Loucy (cell line): Measurements from ENCODE around the gene EFCAB12.

ENCODE experiments used
- H2AFZ ChIP-seq: fragments of 200-600 bp; sonication (generic); 2 replicates; pipeline ENCODE4 v1.6.0; 2016; ENCODE audit warnings: antibody characterized with exemption, mild to moderate bottlenecking, low read length, moderate library complexity
- H3F3A ChIP-seq: fragments of 200-600 bp; 2 replicates; pipeline ENCODE4 v1.6.0; 2016; ENCODE audit warnings: antibody characterized with exemption, low read depth, mild to moderate bottlenecking
- H3K27me3 ChIP-seq: fragments of 200-600 bp; sonication (generic); 2 replicates; pipeline ENCODE4 v1.6.1; 2014; ENCODE audit warnings: low read length, mild to moderate bottlenecking; ENCODE audit not compliant: insufficient read depth, poor library complexity, severe bottlenecking
- H3K36me3 ChIP-seq: fragments of 200-600 bp; sonication (generic); 2 replicates; pipeline ENCODE4 v1.6.1; 2016; ENCODE audit warnings: low read length; ENCODE audit not compliant: insufficient read depth
- H3K4me1 ChIP-seq: fragments of 200-600 bp; sonication (generic); 2 replicates; pipeline ENCODE4 v1.5.1; 2014; ENCODE audit warnings: low read length, mild to moderate bottlenecking; ENCODE audit not compliant: insufficient read depth, poor library complexity, severe bottlenecking
- H3K4me2 ChIP-seq: fragments of 200-600 bp; sonication (generic); 2 replicates; pipeline ENCODE4 v1.6.0; 2014; ENCODE audit warnings: antibody characterized with exemption, low read length, low read depth, mild to moderate bottlenecking; ENCODE audit not compliant: poor library complexity, severe bottlenecking
- H3K4me3 ChIP-seq: fragments of 200-600 bp; sonication (generic); 2 replicates; pipeline ENCODE4 v1.5.1; 2014; ENCODE audit warnings: low read length, mild to moderate bottlenecking, mixed read lengths; ENCODE audit not compliant: poor library complexity, severe bottlenecking
- H3K79me2 ChIP-seq: fragments of 200-600 bp; sonication (generic); 2 replicates; pipeline ENCODE4 v1.6.1; 2014; ENCODE audit warnings: low read length; ENCODE audit not compliant: insufficient read depth
- H3K9ac ChIP-seq: fragments of 200-600 bp; sonication (generic); 2 replicates; pipeline ENCODE4 v1.6.0; 2014; ENCODE audit warnings: mild to moderate bottlenecking, low read depth, low read length, moderate library complexity; ENCODE audit not compliant: poor library complexity, severe bottlenecking
- H3K9me2 ChIP-seq: fragments of 200-600 bp; sonication (generic); replicated peaks from 2 replicates; pipeline ENCODE4 v1.6.1; 2016; ENCODE audit warnings: low read depth, low read length, mixed read lengths
- H3K9me3 ChIP-seq: fragments of 200-600 bp; sonication (generic); 2 replicates; pipeline ENCODE4 v1.6.1; 2014; ENCODE audit warnings: mild to moderate bottlenecking, antibody characterized with exemption, low read length, low read depth; ENCODE audit not compliant: insufficient read depth
- H4K20me1 ChIP-seq: fragments of 200-600 bp; sonication (generic); 2 replicates; pipeline ENCODE4 v1.6.0; 2014; ENCODE audit warnings: antibody characterized with exemption, low read length, mild to moderate bottlenecking; ENCODE audit not compliant: insufficient read depth, poor library complexity, severe bottlenecking
- EZH2phosphoT487 ChIP-seq: fragments of 200-600 bp; IDR thresholded peaks from 2 replicates; pipeline ENCODE4 v1.6.1; 2018; ENCODE audit warnings: antibody characterized with exemption, mild to moderate bottlenecking, moderate library complexity, borderline replicate concordance
- TF ChIP-seq, protein P1 (sequence below): fragments of 200-600 bp; sonication (generic); conservative IDR thresholded peaks from 2 replicates; pipeline ENCODE4 v1.5.1; 2014; ENCODE audit warnings: mild to moderate bottlenecking, antibody characterized with exemption, low read length

The EFCAB12 gene

DNA sequence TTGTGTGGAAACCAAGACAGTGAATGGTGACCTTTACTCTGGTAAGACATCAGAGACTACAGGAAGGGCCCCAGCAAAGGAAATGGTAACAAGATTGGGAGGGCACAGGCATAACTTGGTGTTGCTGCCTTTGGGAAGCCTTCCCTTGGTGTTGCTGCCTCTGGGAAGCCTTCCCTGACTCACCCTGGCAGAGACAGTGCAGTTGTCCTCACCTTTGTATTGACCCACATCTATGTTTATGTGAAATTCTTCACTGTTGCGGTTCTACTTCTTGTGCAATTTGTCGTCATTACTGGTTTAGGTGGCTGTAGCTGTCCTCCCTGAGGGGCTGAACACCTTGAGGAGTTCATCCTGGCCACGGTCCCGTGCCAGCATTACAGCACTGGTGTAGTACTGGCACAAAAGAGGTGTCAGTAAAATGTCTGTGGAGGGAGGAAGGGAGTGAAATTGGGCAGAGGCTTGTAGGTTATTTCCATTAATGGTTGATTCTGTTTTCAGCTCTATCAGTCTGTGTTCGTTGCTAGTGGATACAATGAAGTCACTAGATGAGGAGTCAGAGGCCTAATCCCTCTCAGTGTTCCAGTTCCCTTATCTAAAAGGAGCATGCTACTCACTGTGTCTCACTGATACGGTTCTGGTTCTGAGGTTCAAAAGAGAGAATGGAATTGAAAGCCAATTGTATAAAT is 33.2 kb upstream of the EFCAB12 start:
- H3K9me3 ChIP-seq: no peaks in the 10 kb centered on the region

GRCh38 chr3:129461022-129461421 is 32.6 kb upstream of the EFCAB12 start:
- Histone ChIP-seq H3K27me3 (no peaks in the 10 kb centered on the region), H3K36me3 (peaks cover 5% of the 10 kb centered on the region; the same call in 1 of the 2 replicates), H3F3A (no peaks in the 10 kb centered on the region), H3K9me2 (no peaks in the 10 kb centered on the region), H4K20me1 (no peaks in the 10 kb centered on the region), H3K4me3 (no peak overlapping the region), H3K79me2 (no peaks in the 10 kb centered on the region), H3K4me1 (peaks cover 23% of the 10 kb centered on the region), H2AFZ (no peak overlapping the region), H3K9me3 (no peaks in the 10 kb centered on the region), H3K4me2 (peak overlapping the region; percentile 45), H3K9ac (peak overlapping the region; percentile 18)
- TF ChIP-seq, protein P1, sequence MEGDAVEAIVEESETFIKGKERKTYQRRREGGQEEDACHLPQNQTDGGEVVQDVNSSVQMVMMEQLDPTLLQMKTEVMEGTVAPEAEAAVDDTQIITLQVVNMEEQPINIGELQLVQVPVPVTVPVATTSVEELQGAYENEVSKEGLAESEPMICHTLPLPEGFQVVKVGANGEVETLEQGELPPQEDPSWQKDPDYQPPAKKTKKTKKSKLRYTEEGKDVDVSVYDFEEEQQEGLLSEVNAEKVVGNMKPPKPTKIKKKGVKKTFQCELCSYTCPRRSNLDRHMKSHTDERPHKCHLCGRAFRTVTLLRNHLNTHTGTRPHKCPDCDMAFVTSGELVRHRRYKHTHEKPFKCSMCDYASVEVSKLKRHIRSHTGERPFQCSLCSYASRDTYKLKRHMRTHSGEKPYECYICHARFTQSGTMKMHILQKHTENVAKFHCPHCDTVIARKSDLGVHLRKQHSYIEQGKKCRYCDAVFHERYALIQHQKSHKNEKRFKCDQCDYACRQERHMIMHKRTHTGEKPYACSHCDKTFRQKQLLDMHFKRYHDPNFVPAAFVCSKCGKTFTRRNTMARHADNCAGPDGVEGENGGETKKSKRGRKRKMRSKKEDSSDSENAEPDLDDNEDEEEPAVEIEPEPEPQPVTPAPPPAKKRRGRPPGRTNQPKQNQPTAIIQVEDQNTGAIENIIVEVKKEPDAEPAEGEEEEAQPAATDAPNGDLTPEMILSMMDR: no peak

More for the DNA sequence above, 33.2 kb upstream of the EFCAB12 start:
- Histone ChIP-seq H3K27me3 (no peaks in the 10 kb centered on the region), H3K4me1 (peaks cover 23% of the 10 kb centered on the region), H3K36me3 (peaks cover 5% of the 10 kb centered on the region; the same call in 1 of the 2 replicates), H2AFZ (no peak overlapping the region), H3K9me2 (no peaks in the 10 kb centered on the region), H3K9ac (no peak overlapping the region), H3K4me2 (peak overlapping the region; percentile 45), H3F3A (no peaks in the 10 kb centered on the region), H3K79me2 (no peaks in the 10 kb centered on the region), H3K4me3 (no peak overlapping the region), H4K20me1 (no peaks in the 10 kb centered on the region)
- TF ChIP-seq, protein P1: no peak
- no peak for TF ChIP-seq EZH2phosphoT487

GRCh38 chr3:129460572-129460971 is 32.1 kb upstream of the EFCAB12 start:
- Histone ChIP-seq H3K36me3 (peaks cover 8% of the 10 kb centered on the region; the same call in 1 of the 2 replicates), H3K9me2 (no peaks in the 10 kb centered on the region), H3K4me2 (peak overlapping the region; percentile 45), H3K79me2 (no peaks in the 10 kb centered on the region), H3F3A (no peaks in the 10 kb centered on the region), H2AFZ (no peak overlapping the region), H3K9me3 (no peaks in the 10 kb centered on the region), H3K4me1 (peaks cover 23% of the 10 kb centered on the region), H3K9ac (peak overlapping the region; percentile 18), H4K20me1 (no peaks in the 10 kb centered on the region), H3K27me3 (no peaks in the 10 kb centered on the region), H3K4me3 (no peak overlapping the region)
- no peak for TF ChIP-seq EZH2phosphoT487
- TF ChIP-seq, protein P1: no peak
